Measurements from ENCODE around the gene RASGEF1C. TPM values are rescaled to one million over a fixed set of nuclear protein-coding genes. Genes with fewer than 3 reads are reported as not detected.

Gene RASGEF1C
- total RNA-seq, 1 donor from 2014 or later, result not detected

GRCh38 chr5:180060192-180060591 is 148.8 kb downstream of the RASGEF1C start:
- FAIRE-seq, result no peak
- Histone ChIP-seq H3K36me3 (ENCODE audit: control insufficient read depth, insufficient read depth, low read length) (no peaks in the 10 kb centered on the region), H3K27me3 (ENCODE audit: control insufficient read depth, insufficient read depth, low read length) (no peaks in the 10 kb centered on the region), H3K4me3 (ENCODE audit: low read depth, low read length) (no peak overlapping the region)
- no peak for TF ChIP-seq CTCF (IDR thresholded peaks at IDR 0.05; ENCODE audit: insufficient read depth, low read length, severe bottlenecking)
- DNase-seq (ENCODE audit: low read depth), result no peak

GRCh38 chr5:180059326-180059725 is 149.7 kb downstream of the RASGEF1C start:
- no peaks in the 10 kb centered on the region for H3K36me3 ChIP-seq (ENCODE audit: control insufficient read depth, insufficient read depth, low read length)
- TF ChIP-seq CTCF (IDR thresholded peaks at IDR 0.05; ENCODE audit: insufficient read depth, low read length, severe bottlenecking), result no peak
- no peak for FAIRE-seq
- DNase-seq (ENCODE audit: low read depth), result peak; percentile 12
- H3K27me3 ChIP-seq (ENCODE audit: control insufficient read depth, insufficient read depth, low read length), result no peaks in the 10 kb centered on the region
- H3K4me3 ChIP-seq (ENCODE audit: low read depth, low read length), result no peak overlapping the region

- Histone ChIP-seq H3K27me3 (ENCODE audit: control insufficient read depth, insufficient read depth, low read length) (no peaks in the 10 kb centered on the region), H3K4me3 (ENCODE audit: low read depth, low read length) (no peak overlapping the region), H3K36me3 (ENCODE audit: control insufficient read depth, insufficient read depth, low read length) (no peaks in the 10 kb centered on the region)
- DNase-seq (ENCODE audit: low read depth) (no peak), FAIRE-seq (no peak)
- no peak for TF ChIP-seq CTCF (IDR thresholded peaks at IDR 0.05; ENCODE audit: insufficient read depth, low read length, severe bottlenecking)
Measured at GRCh38 chr5:180056153-180056552, 152.9 kb downstream of the RASGEF1C start.

- TF ChIP-seq CTCF (IDR thresholded peaks at IDR 0.05; ENCODE audit: insufficient read depth, low read length, severe bottlenecking), result no peak
- no peaks in the 10 kb centered on the region for H3K27me3 ChIP-seq (ENCODE audit: control insufficient read depth, insufficient read depth, low read length)
- no peak for DNase-seq (ENCODE audit: low read depth)
- no peak overlapping the region for H3K4me3 ChIP-seq (ENCODE audit: low read depth, low read length)
- H3K36me3 ChIP-seq (ENCODE audit: control insufficient read depth, insufficient read depth, low read length), result no peaks in the 10 kb centered on the region
- no peak for FAIRE-seq
Measured at GRCh38 chr5:180054226-180054625, 154.8 kb downstream of the RASGEF1C start.

GRCh38 chr5:180053061-180053602 is 155.9 kb downstream of the RASGEF1C start:
- H3K27me3 ChIP-seq (ENCODE audit: control insufficient read depth, insufficient read depth, low read length), result no peaks in the 10 kb centered on the region
- no peaks in the 10 kb centered on the region for H3K36me3 ChIP-seq (ENCODE audit: control insufficient read depth, insufficient read depth, low read length)
- H3K4me3 ChIP-seq (ENCODE audit: low read depth, low read length), result no peak overlapping the region
- TF ChIP-seq CTCF (IDR thresholded peaks at IDR 0.05; ENCODE audit: insufficient read depth, low read length, severe bottlenecking), result no peak
- FAIRE-seq (no peak), DNase-seq (ENCODE audit: low read depth) (no peak)

GRCh38 chr5:180052211-180052818 is 156.7 kb downstream of the RASGEF1C start:
- no peaks in the 10 kb centered on the region for H3K36me3 ChIP-seq (ENCODE audit: control insufficient read depth, insufficient read depth, low read length)
- no peak for DNase-seq (ENCODE audit: low read depth)
- peak; percentile 73 for FAIRE-seq
- H3K4me3 ChIP-seq (ENCODE audit: low read depth, low read length), result no peak overlapping the region
- no peak for TF ChIP-seq CTCF (IDR thresholded peaks at IDR 0.05; ENCODE audit: insufficient read depth, low read length, severe bottlenecking)
- no peaks in the 10 kb centered on the region for H3K27me3 ChIP-seq (ENCODE audit: control insufficient read depth, insufficient read depth, low read length)

Measured in bronchial epithelial cell (primary cell).